Measurements from ENCODE around the gene RXFP2. TPM values are rescaled to one million over a fixed set of nuclear protein-coding genes. Genes with fewer than 3 reads are reported as not detected.

The RXFP2 gene
- total and polyA plus RNA-seq, 9 of the 15 experiments (the other 6 are each of a cell fraction or from before 2014, with no cell fraction given), result not detected

DNA sequence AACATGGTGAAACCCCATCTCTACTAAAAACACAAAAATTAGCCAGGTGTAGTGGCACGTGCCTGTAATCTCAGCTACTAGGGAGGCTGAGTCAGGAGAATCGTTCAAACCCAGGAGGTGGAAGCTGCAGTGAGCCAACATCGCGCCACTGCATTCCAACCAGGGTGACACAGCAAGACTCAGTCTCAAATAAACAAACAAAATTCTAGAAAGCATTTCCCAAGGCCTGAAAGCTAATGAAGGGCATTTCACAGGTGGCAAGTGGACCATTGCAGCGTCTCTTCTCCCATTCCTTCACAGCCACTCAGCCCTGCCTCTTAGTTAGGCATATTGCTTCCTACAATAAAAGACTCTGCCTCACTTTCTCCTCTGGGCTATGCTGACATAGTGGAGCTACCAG is 13.5 kb upstream of the RXFP2 start (continued):
- TF ChIP-seq, protein P1, sequence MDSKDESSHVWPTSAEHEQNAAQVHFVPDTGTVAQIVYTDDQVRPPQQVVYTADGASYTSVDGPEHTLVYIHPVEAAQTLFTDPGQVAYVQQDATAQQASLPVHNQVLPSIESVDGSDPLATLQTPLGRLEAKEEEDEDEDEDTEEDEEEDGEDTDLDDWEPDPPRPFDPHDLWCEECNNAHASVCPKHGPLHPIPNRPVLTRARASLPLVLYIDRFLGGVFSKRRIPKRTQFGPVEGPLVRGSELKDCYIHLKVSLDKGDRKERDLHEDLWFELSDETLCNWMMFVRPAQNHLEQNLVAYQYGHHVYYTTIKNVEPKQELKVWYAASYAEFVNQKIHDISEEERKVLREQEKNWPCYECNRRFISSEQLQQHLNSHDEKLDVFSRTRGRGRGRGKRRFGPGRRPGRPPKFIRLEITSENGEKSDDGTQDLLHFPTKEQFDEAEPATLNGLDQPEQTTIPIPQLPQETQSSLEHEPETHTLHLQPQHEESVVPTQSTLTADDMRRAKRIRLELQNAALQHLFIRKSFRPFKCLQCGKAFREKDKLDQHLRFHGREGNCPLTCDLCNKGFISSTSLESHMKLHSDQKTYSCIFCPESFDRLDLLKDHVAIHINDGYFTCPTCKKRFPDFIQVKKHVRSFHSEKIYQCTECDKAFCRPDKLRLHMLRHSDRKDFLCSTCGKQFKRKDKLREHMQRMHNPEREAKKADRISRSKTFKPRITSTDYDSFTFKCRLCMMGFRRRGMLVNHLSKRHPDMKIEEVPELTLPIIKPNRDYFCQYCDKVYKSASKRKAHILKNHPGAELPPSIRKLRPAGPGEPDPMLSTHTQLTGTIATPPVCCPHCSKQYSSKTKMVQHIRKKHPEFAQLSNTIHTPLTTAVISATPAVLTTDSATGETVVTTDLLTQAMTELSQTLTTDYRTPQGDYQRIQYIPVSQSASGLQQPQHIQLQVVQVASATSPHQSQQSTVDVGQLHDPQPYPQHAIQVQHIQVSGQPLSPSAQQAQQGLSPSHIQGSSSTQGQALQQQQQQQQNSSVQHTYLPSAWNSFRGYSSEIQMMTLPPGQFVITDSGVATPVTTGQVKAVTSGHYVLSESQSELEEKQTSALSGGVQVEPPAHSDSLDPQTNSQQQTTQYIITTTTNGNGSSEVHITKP (IDR thresholded peaks at IDR 0.05; ENCODE audit: partially characterized antibody), result no peak
- no peak for TF ChIP-seq ZFP36 (IDR thresholded peaks at IDR 0.05; ENCODE audit: low read depth, low read length, partially characterized antibody)
- TF ChIP-seq FOXK2 (conservative IDR thresholded peaks at IDR 0.05 in 1 of 2, IDR thresholded peaks at IDR 0.05 in 1 of 2; ENCODE audit: low read depth in 2 of 2), result no peak
- TF ChIP-seq NFIX (CRISPR knock-in tag; IDR thresholded peaks at IDR 0.05; ENCODE audit: low read depth), result no peak
- TF ChIP-seq SNRNP70 (optimal IDR thresholded peaks at IDR 0.05; ENCODE audit: low read depth, low read length), result no peak
- no peak for TF ChIP-seq FOS (IDR thresholded peaks at IDR 0.05; ENCODE audit: extremely low read depth, insufficient read length)
- TF ChIP-seq ZNF121 (CRISPR knock-in tag; conservative IDR thresholded peaks at IDR 0.05), result no peak
- no peak for TF ChIP-seq ZNF124 (CRISPR knock-in tag; IDR thresholded peaks at IDR 0.05)

DNA sequence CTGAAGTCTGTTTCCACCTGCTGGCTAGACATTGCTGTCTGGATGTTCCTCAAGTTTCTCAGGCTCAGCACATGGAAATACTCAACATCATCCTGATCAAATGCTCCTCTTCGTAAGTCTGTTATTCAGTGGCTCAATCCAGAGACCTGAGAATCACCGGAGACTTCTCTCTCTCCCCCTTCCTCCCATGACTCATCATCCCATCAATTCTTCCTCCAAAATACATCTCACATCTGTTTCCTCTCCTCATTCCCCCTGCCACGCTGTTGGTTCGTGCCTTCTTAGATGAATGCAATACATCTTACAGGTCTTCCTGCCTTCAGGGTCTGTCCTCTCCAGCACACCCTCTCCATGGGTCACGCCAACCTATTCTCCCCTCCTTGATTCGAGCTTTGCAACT is 7.4 kb upstream of the RXFP2 start:
- no peak overlapping the region for H3K9ac ChIP-seq (ENCODE audit: insufficient read depth in 1 of 2, low read depth in 2 of 2, low read length in 2 of 2)
- H3K4me2 ChIP-seq (ENCODE audit: insufficient read depth, low read length), result no peak overlapping the region
- H3K27ac ChIP-seq (ENCODE audit: extremely low read depth, low read depth, low read length), result no peak overlapping the region
- H2AFZ ChIP-seq (ENCODE audit: low read depth, low read length), result no peak overlapping the region
- ChIA-PET CTCF (ENCODE audit: low intra/inter-chr PET ratio) (no interaction called here), POLR2A (no interaction called here)
- 0% methylated on average over 4 of the region's 6 CpGs for WGBS (ENCODE audit: insufficient coverage, low coverage, missing lambda C conversion rate)
- no peak for ATAC-seq
- intact Hi-C loops (cut with micrococcal nuclease) (no loop called here), in situ Hi-C loops (cut with MboI) (loop anchor here (25.0 kb wide), 1 partner anchor 495 kb away; no protein-coding TSS in a partner anchor)
- H3K79me2 ChIP-seq (ENCODE audit: control insufficient read depth, insufficient read depth, low read length), result no peaks in the 10 kb centered on the region
- H3K4me1 ChIP-seq (replicated peaks in 1 of 2; ENCODE audit: control insufficient read depth in 2 of 2, insufficient read depth in 2 of 2, low read length in 2 of 2), result no peaks in the 10 kb centered on the region
- no TSS peak for BruUV-seq (replicated peaks)
- FAIRE-seq, result no peak
- no peak for TF ChIP-seq HOXB6 (CRISPR knock-in tag; IDR thresholded peaks at IDR 0.05; ENCODE audit: borderline replicate concordance)
- no peak for TF ChIP-seq ZSCAN29 (IDR thresholded peaks at IDR 0.05)
- TF ChIP-seq ZNF24 (IDR thresholded peaks at IDR 0.05), result no peak
- TF ChIP-seq, protein P2, sequence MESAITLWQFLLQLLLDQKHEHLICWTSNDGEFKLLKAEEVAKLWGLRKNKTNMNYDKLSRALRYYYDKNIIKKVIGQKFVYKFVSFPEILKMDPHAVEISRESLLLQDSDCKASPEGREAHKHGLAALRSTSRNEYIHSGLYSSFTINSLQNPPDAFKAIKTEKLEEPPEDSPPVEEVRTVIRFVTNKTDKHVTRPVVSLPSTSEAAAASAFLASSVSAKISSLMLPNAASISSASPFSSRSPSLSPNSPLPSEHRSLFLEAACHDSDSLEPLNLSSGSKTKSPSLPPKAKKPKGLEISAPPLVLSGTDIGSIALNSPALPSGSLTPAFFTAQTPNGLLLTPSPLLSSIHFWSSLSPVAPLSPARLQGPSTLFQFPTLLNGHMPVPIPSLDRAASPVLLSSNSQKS (CRISPR knock-in tag; IDR thresholded peaks at IDR 0.05), result no peak
- TF ChIP-seq BRD4 (IDR thresholded peaks at IDR 0.05), result no peak
- no peak for TF ChIP-seq HMG20B (CRISPR knock-in tag; IDR thresholded peaks at IDR 0.05)
- TF ChIP-seq ZNF23 (CRISPR knock-in tag; IDR thresholded peaks at IDR 0.05), result no peak
- TF ChIP-seq ZNF445 (CRISPR knock-in tag; IDR thresholded peaks at IDR 0.05; ENCODE audit: low read depth), result no peak
- no peak for TF ChIP-seq POU5F1 (IDR thresholded peaks at IDR 0.05; ENCODE audit: borderline replicate concordance, low read depth, low read length, partially characterized antibody)
- no peak for TF ChIP-seq RFX7 (CRISPR knock-in tag; IDR thresholded peaks at IDR 0.05)
- TF ChIP-seq SMARCA4 (IDR thresholded peaks at IDR 0.05), result no peak
- TF ChIP-seq TCFL5 (CRISPR knock-in tag; conservative IDR thresholded peaks at IDR 0.05), result no peak
- TF ChIP-seq ZFP36 (IDR thresholded peaks at IDR 0.05; ENCODE audit: low read depth, low read length, partially characterized antibody), result no peak
- no peaks in the 10 kb centered on the region for H3K27me3 ChIP-seq (ENCODE audit: control insufficient read depth in 2 of 2, insufficient read depth in 2 of 2, low read length in 2 of 2)
- H3K9me3 ChIP-seq (replicated peaks; ENCODE audit: control insufficient read depth, insufficient read depth, low read depth, low read length), result no peaks in the 10 kb centered on the region
- H3K9me1 ChIP-seq (ENCODE audit: control insufficient read depth, insufficient read depth, low read length), result no peaks in the 10 kb centered on the region
- no peaks in the 10 kb centered on the region for H3K36me3 ChIP-seq (ENCODE audit: control insufficient read depth, insufficient read depth, low read length)
- H3K4me3 ChIP-seq, result no peak overlapping the region
- H4K20me1 ChIP-seq (replicated peaks; ENCODE audit: control insufficient read depth, insufficient read depth, low read length), result no peaks in the 10 kb centered on the region
- no peak for DNase-seq (ENCODE audit: extremely low read depth in 1 of 4, low spot score in 3 of 4)

Measured in K562 (cell line).